ENCODE results near the gene SF3A2.

Gene SF3A2

GRCh38 chr19:2228157-2229030, 8.2 kb upstream of the SF3A2 start:
- peaks cover 29% of the 10 kb centered on the region for H3K36me3 Mint-ChIP-seq (ENCODE audit: low read depth)
- H3K9me3 Mint-ChIP-seq, result no peaks in the 10 kb centered on the region
- H3K27me3 Mint-ChIP-seq, result no peaks in the 10 kb centered on the region
- H3K27ac Mint-ChIP-seq, result no peak overlapping the region
- no peak overlapping the region for H3K4me3 Mint-ChIP-seq
- no peak for DNase-seq
- peaks cover 11% of the 10 kb centered on the region for H3K4me1 Mint-ChIP-seq
- no peak for ATAC-seq

- H3K36me3 Mint-ChIP-seq (ENCODE audit: low read depth), result peaks cover 21% of the 10 kb centered on the region
- no peak for ATAC-seq
- peaks cover 10% of the 10 kb centered on the region for H3K4me1 Mint-ChIP-seq
- no peak overlapping the region for H3K4me3 Mint-ChIP-seq
- DNase-seq, result no peak
- H3K9me3 Mint-ChIP-seq, result no peaks in the 10 kb centered on the region
- no peaks in the 10 kb centered on the region for H3K27me3 Mint-ChIP-seq
- H3K27ac Mint-ChIP-seq, result no peak overlapping the region
Measured at GRCh38 chr19:2229103-2230032, 7.3 kb upstream of the SF3A2 start.

GRCh38 chr19:2230033-2230531, 6.5 kb upstream of the SF3A2 start:
- Mint-ChIP-seq H3K4me3 (peak overlapping the region; percentile 2), H3K27ac (peak overlapping the region; percentile 28), H3K36me3 (ENCODE audit: low read depth) (peaks cover 18% of the 10 kb centered on the region), H3K9me3 (no peaks in the 10 kb centered on the region), H3K27me3 (no peaks in the 10 kb centered on the region), H3K4me1 (peaks cover 15% of the 10 kb centered on the region)
- DNase-seq (no peak), ATAC-seq (no peak)

GRCh38 chr19:2230807-2231533, 5.7 kb upstream of the SF3A2 start:
- H3K4me1 Mint-ChIP-seq, result peaks cover 19% of the 10 kb centered on the region
- ATAC-seq (no peak), DNase-seq (no peak)
- H3K4me3 Mint-ChIP-seq, result no peak overlapping the region
- H3K36me3 Mint-ChIP-seq (ENCODE audit: low read depth), result peaks cover 19% of the 10 kb centered on the region
- peak overlapping the region; percentile 28 for H3K27ac Mint-ChIP-seq
- H3K27me3 Mint-ChIP-seq, result no peaks in the 10 kb centered on the region
- H3K9me3 Mint-ChIP-seq, result no peaks in the 10 kb centered on the region

DNA sequence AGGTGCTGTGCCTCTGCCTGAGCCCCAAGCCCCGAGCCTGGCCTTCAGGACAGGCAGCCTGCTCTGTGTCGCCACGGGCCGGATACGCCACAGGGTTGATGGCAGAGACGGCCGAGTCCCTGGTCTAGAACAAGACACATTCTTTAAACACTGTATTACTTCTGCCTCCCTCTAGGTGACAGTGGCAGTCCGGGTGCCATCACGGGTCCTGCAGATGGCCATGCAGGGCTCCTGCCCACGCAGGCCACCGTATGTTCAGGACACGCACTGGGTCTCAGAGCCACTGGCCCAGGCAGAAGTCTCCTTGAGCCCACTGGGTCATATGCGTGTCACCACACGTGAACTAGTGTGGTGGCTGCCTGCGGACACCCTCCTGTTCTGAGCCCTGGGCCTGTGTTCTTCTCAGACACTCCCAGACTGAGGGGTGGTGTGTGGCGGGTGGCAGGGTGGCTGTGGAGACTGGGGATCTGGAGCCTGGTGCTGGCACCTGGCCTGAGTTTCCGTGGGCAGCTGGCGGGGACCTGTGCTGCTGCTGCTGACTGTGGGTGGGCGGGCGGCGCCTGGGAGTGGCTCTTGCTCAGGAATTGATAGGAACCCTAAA, 4.9 kb upstream of the SF3A2 start:
- Mint-ChIP-seq H3K4me1 (peaks cover 25% of the 10 kb centered on the region), H3K9me3 (no peaks in the 10 kb centered on the region), H3K27me3 (peaks cover 5% of the 10 kb centered on the region), H3K4me3 (no peak overlapping the region), H3K36me3 (ENCODE audit: low read depth) (peaks cover 25% of the 10 kb centered on the region), H3K27ac (peak overlapping the region; percentile 22)
- ATAC-seq (peak; percentile 3), DNase-seq (no peak)

DNA sequence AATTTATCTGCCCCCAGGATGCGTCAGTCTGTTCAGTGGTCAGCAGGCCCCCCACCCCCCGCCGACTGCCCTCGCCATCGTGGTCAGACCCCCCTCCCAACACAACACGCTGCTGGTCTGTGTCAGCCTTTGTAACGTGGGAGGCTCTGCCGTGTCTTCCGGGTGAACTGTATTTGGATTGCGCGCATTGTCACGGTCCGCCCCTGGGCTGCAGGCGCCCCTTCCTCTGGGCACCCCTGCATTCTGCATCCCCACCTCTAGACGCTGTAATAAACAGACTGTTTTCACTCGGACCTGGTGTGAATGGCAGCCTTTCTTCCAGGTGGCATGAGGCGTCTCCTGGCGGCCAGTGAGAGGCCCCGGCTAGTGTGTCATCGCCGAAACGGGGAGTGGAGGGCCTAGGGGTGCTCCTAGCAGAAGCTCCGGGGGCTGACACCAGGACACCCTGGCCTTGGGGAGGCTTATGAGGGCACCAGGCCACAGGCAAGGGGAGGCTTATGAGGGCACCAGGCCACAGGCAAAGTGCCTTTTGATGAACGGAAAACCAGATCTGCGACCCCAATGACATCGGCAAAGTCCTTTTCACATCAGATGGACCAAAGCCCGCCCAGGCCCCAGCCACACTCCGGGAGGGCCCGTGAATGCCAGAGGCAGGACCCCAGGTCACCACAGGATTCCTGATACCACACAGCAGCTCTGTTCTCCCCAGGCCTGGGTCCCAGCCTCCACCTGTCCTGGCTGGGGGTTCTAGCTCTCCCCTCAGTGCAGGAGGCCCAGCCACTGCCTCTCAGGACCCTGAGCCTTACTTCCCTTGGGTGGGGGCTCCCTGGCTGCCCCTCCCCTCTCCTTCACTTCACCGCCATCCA, 4.1 kb upstream of the SF3A2 start:
- ATAC-seq (no peak), DNase-seq (no peak)
- peaks cover 27% of the 10 kb centered on the region for H3K4me1 Mint-ChIP-seq
- H3K36me3 Mint-ChIP-seq (ENCODE audit: low read depth), result peaks cover 25% of the 10 kb centered on the region
- H3K27ac Mint-ChIP-seq, result peak overlapping the region; percentile 70
- no peaks in the 10 kb centered on the region for H3K9me3 Mint-ChIP-seq
- H3K27me3 Mint-ChIP-seq, result peaks cover 5% of the 10 kb centered on the region
- no peak overlapping the region for H3K4me3 Mint-ChIP-seq

GRCh38 chr19:2233601-2234280, 2.9 kb upstream of the SF3A2 start:
- ATAC-seq (no peak), DNase-seq (no peak)
- Mint-ChIP-seq H3K36me3 (ENCODE audit: low read depth) (peaks cover 35% of the 10 kb centered on the region), H3K4me1 (peaks cover 39% of the 10 kb centered on the region), H3K9me3 (no peaks in the 10 kb centered on the region), H3K4me3 (peak overlapping the region; percentile 85), H3K27me3 (peaks cover 5% of the 10 kb centered on the region), H3K27ac (peak overlapping the region; percentile 62)

DNA sequence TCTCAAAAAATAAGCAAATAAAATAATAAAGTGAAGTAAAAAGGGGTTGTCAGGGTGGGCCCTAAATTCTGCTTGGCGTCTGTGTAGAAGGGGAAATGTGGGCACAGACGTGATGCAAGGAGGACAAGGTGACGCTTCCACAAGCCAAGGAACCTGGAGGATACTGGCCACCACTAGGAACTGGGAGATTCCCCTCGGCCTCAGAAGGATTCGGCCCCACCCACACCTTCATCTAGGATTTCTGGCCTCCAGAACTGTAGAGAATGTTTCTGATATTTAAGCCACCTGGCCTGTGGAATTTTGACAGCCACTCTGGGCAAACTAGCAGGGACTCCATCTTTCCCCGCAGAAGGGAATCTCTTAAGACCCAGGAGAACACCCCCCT, 1.6 kb upstream of the SF3A2 start:
- Mint-ChIP-seq H3K4me1 (peaks cover 50% of the 10 kb centered on the region), H3K36me3 (ENCODE audit: low read depth) (peaks cover 39% of the 10 kb centered on the region), H3K9me3 (no peaks in the 10 kb centered on the region), H3K27ac (peak overlapping the region; percentile 91), H3K27me3 (peaks cover 5% of the 10 kb centered on the region), H3K4me3 (peak overlapping the region; percentile 85)
- no peak for ATAC-seq
- no peak for DNase-seq

DNA sequence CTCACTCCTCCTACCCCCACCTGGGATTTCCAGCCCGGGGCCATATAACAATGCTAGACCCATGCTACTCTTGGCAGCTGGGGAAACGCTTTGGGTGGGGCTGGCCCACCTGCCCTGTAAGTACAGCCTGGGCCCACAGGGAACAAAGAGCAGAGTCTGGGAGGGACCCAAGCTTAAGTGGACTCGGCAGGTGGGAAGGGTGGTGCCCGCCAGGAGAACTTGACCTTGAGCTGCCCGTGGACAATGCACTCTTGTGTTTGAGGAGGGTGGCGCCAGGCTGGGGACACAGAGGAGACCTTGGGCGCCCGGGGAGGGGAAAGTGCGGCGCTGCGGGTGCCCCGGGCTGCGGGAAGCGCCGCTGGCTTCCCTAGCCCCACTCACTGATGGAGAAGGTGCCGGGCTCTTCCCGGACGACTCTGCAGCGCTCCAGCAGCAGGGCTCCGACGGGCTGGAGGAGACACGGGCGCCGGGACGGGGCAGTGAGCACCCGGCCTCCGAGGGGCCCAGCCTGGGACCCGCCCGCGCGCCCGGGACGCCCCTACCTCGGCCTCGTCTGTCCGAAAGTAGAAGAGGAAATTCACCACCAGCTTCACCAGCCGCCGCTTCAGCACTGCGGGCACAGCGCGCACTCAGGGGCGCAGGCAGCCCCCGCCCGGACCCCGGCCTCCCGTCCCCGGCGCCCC, 1.1 kb upstream of the SF3A2 start:
- ATAC-seq (peak; percentile 1), DNase-seq (peak; percentile 41)
- H3K36me3 Mint-ChIP-seq (ENCODE audit: low read depth), result peaks cover 44% of the 10 kb centered on the region
- H3K27me3 Mint-ChIP-seq, result peaks cover 5% of the 10 kb centered on the region
- peak overlapping the region; percentile 85 for H3K4me3 Mint-ChIP-seq
- no peaks in the 10 kb centered on the region for H3K9me3 Mint-ChIP-seq
- H3K4me1 Mint-ChIP-seq, result peaks cover 54% of the 10 kb centered on the region
- H3K27ac Mint-ChIP-seq, result peak overlapping the region; percentile 91

DNA sequence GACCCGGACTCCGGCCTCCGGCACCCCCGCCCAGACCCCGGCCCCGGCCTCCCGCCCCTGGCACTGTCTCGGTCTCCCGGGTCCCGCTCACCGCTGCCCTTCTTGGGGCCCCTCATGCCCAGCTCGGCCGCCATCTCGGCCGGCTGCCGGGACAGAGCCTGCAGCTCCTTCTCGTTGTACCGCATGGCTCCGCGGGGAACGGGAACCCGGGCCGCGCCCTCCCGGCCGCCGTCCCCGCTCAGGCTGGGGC, 635 bp upstream of the SF3A2 start:
- Mint-ChIP-seq H3K27me3 (peaks cover 5% of the 10 kb centered on the region), H3K4me3 (peak overlapping the region; percentile 85), H3K4me1 (peaks cover 59% of the 10 kb centered on the region), H3K27ac (peak overlapping the region; percentile 98), H3K36me3 (ENCODE audit: low read depth) (peaks cover 48% of the 10 kb centered on the region), H3K9me3 (no peaks in the 10 kb centered on the region)
- DNase-seq (no peak), ATAC-seq (no peak)

- peaks cover 55% of the 10 kb centered on the region for H3K36me3 Mint-ChIP-seq (ENCODE audit: low read depth)
- DNase-seq (no peak), ATAC-seq (no peak)
- peaks cover 71% of the 10 kb centered on the region for H3K4me1 Mint-ChIP-seq
- peaks cover 5% of the 10 kb centered on the region for H3K27me3 Mint-ChIP-seq
- no peaks in the 10 kb centered on the region for H3K9me3 Mint-ChIP-seq
- peak overlapping the region; percentile 85 for H3K4me3 Mint-ChIP-seq
- H3K27ac Mint-ChIP-seq, result peak overlapping the region; percentile 98
Measured at GRCh38 chr19:2237051-2237868, 636 bp downstream of the SF3A2 start.

GRCh38 chr19:2237869-2238153, 1.2 kb downstream of the SF3A2 start:
- Mint-ChIP-seq H3K27me3 (peaks cover 5% of the 10 kb centered on the region), H3K4me3 (peak overlapping the region; percentile 85), H3K4me1 (peaks cover 76% of the 10 kb centered on the region), H3K27ac (peak overlapping the region; percentile 98), H3K36me3 (ENCODE audit: low read depth) (peaks cover 58% of the 10 kb centered on the region), H3K9me3 (no peaks in the 10 kb centered on the region)
- no peak for ATAC-seq
- DNase-seq, result no peak

Measured in activated naive CD8-positive, alpha-beta T cell treated with anti-CD3 and anti-CD28 coated beads, Interleukin-2, amount 50 U/mL, for 24 hours (primary cell).